ENCODE data around the gene KDM4E. TPM values are rescaled to one million over a fixed set of nuclear protein-coding genes. Genes with fewer than 3 reads are reported as not detected.

The KDM4E gene
- total and polyA plus RNA-seq, 9 of the 15 experiments (the other 6 are each of a cell fraction or from before 2014, with no cell fraction given) = 0.04 TPM; not detected in 8

- ChIA-PET POLR2A (no interaction called here), CTCF (ENCODE audit: low intra/inter-chr PET ratio) (no interaction called here)
- peak; percentile 13 to 43 (median 32) for DNase-seq (ENCODE audit: extremely low read depth in 1 of 4, low spot score in 3 of 4)
- Histone ChIP-seq H3K9me3 (replicated peaks; ENCODE audit: control insufficient read depth, insufficient read depth, low read depth, low read length) (no peaks in the 10 kb centered on the region), H3K9ac (ENCODE audit: insufficient read depth in 1 of 2, low read depth in 2 of 2, low read length in 2 of 2) (no peak overlapping the region), H2AFZ (ENCODE audit: low read depth, low read length) (no peak overlapping the region), H3K79me2 (ENCODE audit: control insufficient read depth, insufficient read depth, low read length) (no peaks in the 10 kb centered on the region), H3K27me3 (ENCODE audit: control insufficient read depth in 2 of 2, insufficient read depth in 2 of 2, low read length in 2 of 2) (no peaks in the 10 kb centered on the region; a peak in 1 of 5 replicates), H3K4me3 (no peak overlapping the region), H4K20me1 (replicated peaks; ENCODE audit: control insufficient read depth, insufficient read depth, low read length) (no peaks in the 10 kb centered on the region), H3K9me1 (ENCODE audit: control insufficient read depth, insufficient read depth, low read length) (no peaks in the 10 kb centered on the region), H3K27ac (ENCODE audit: extremely low read depth, low read depth, low read length) (no peak overlapping the region), H3K4me1 (replicated peaks in 1 of 2; ENCODE audit: control insufficient read depth in 2 of 2, insufficient read depth in 2 of 2, low read length in 2 of 2) (peaks cover 0 to 5% of the 10 kb centered on the region in 2 experiments; a peak in 2 of 5 replicates), H3K36me3 (ENCODE audit: control insufficient read depth, insufficient read depth, low read length) (no peaks in the 10 kb centered on the region), H3K4me2 (ENCODE audit: insufficient read depth, low read length) (no peak overlapping the region)
- no peak for FAIRE-seq
- peak; percentile 81 for ATAC-seq
- intact Hi-C loops (cut with micrococcal nuclease) (no loop called here), in situ Hi-C loops (cut with MboI) (no loop called here)
- no TSS peak for BruUV-seq (replicated peaks)
- 7% methylated on average over 6 of the region's 6 CpGs for WGBS (ENCODE audit: insufficient coverage, low coverage, missing lambda C conversion rate)
- 0 out of 2 replicates have a peak, but pooled peaks have one; percentile 20 for TF ChIP-seq ZKSCAN1 (IDR thresholded peaks at IDR 0.05; ENCODE audit: low read depth, low read length)
- no peak for TF ChIP-seq HMGXB4 (CRISPR knock-in tag; IDR thresholded peaks at IDR 0.05)
- TF ChIP-seq CBFA2T2 (conservative IDR thresholded peaks at IDR 0.05) = 0 out of 2 replicates have a peak, but pooled peaks have one; percentile 10
- peak; percentile 35; the same call in 1 of the 2 replicates for TF ChIP-seq DPF2 (IDR thresholded peaks at IDR 0.05)
- TF ChIP-seq TFAM (CRISPR knock-in tag; conservative IDR thresholded peaks at IDR 0.05) = no peak
- no peak for TF ChIP-seq JUNB (CRISPR knock-in tag; conservative IDR thresholded peaks at IDR 0.05)
- TF ChIP-seq TSHZ1 (CRISPR knock-in tag; IDR thresholded peaks at IDR 0.05) = no peak
- peak; percentile 89 for TF ChIP-seq ZNF384 (IDR thresholded peaks at IDR 0.05; ENCODE audit: low read depth, low read length)
- 0 out of 2 replicates have a peak, but pooled peaks have one; percentile 35 for TF ChIP-seq SOX6 (IDR thresholded peaks at IDR 0.05)
- peak; percentile 29; the same call in 1 of the 2 replicates for TF ChIP-seq ARID1B (IDR thresholded peaks at IDR 0.05)
- TF ChIP-seq CBFA2T3 (IDR thresholded peaks at IDR 0.05) = 0 out of 2 replicates have a peak, but pooled peaks have one; percentile 23
- peak in 2 of 3 experiments; percentile 6 to 31; a peak in 1 of 6 replicates for TF ChIP-seq CTCF (IDR thresholded peaks at IDR 0.05 in 2 of 3, conservative IDR thresholded peaks at IDR 0.05 in 1 of 3; ENCODE audit: insufficient read depth in 2 of 3, low read depth in 1 of 3, low read length in 3 of 3)
- TF ChIP-seq NR1H2 (CRISPR knock-in tag; IDR thresholded peaks at IDR 0.05) = no peak
- peak; percentile 52; the same call in 1 of the 2 replicates for TF ChIP-seq TEAD4 (IDR thresholded peaks at IDR 0.05; ENCODE audit: low read length)
- TF ChIP-seq TEAD4 (CRISPR knock-in tag; IDR thresholded peaks at IDR 0.05; ENCODE audit: borderline replicate concordance) = no peak
- TF ChIP-seq FOXA3 (CRISPR knock-in tag; conservative IDR thresholded peaks at IDR 0.05 in 1 of 2, IDR thresholded peaks at IDR 0.05 in 1 of 2) = peak; percentile 60 to 65; a peak in 3 of 4 replicates
These were observed 27.6 kb upstream of the KDM4E start for GRCh38 chr11:94997437-94997836.

All from K562 (cell line).